Esophagus muscularis mucosa (tissue), 3 donors: Measurements from ENCODE around the gene ACTR10.

ENCODE experiments used
- POLR2A ChIP-seq: fragments of 450-650 bp; IDR thresholded peaks from one replicate; pipeline ENCODE4 v1.6.1; 2017; ENCODE audit warnings: antibody characterized with exemption, moderate library complexity, mild to moderate bottlenecking, low read depth
- TF ChIP-seq, protein P1 (sequence below), 3 experiments: fragments of 200-600 bp in 2 of 3; fragments of 450-650 bp in 1 of 3; sonication (generic) in 2 of 3; IDR thresholded peaks; one replicate each; pipeline ENCODE4 v1.5.1; 2017 to 2019; ENCODE audit warnings: antibody characterized with exemption in 3 of 3, mild to moderate bottlenecking in 2 of 3, moderate library complexity in 1 of 3

GRCh38 chr14:58283730-58284129 is 83.8 kb downstream of the ACTR10 start:
- TF ChIP-seq, protein P1, sequence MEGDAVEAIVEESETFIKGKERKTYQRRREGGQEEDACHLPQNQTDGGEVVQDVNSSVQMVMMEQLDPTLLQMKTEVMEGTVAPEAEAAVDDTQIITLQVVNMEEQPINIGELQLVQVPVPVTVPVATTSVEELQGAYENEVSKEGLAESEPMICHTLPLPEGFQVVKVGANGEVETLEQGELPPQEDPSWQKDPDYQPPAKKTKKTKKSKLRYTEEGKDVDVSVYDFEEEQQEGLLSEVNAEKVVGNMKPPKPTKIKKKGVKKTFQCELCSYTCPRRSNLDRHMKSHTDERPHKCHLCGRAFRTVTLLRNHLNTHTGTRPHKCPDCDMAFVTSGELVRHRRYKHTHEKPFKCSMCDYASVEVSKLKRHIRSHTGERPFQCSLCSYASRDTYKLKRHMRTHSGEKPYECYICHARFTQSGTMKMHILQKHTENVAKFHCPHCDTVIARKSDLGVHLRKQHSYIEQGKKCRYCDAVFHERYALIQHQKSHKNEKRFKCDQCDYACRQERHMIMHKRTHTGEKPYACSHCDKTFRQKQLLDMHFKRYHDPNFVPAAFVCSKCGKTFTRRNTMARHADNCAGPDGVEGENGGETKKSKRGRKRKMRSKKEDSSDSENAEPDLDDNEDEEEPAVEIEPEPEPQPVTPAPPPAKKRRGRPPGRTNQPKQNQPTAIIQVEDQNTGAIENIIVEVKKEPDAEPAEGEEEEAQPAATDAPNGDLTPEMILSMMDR (IDR thresholded peaks at IDR 0.05): no peak
- TF ChIP-seq POLR2A: no peak
